ENCODE data around the gene SMG6. TPM values are rescaled to one million over a fixed set of nuclear protein-coding genes. Genes with fewer than 3 reads are reported as not detected.

The SMG6 gene
- total and polyA plus RNA-seq, 8 donors: 8.4 to 19.8 (median 12.1) TPM

DNA sequence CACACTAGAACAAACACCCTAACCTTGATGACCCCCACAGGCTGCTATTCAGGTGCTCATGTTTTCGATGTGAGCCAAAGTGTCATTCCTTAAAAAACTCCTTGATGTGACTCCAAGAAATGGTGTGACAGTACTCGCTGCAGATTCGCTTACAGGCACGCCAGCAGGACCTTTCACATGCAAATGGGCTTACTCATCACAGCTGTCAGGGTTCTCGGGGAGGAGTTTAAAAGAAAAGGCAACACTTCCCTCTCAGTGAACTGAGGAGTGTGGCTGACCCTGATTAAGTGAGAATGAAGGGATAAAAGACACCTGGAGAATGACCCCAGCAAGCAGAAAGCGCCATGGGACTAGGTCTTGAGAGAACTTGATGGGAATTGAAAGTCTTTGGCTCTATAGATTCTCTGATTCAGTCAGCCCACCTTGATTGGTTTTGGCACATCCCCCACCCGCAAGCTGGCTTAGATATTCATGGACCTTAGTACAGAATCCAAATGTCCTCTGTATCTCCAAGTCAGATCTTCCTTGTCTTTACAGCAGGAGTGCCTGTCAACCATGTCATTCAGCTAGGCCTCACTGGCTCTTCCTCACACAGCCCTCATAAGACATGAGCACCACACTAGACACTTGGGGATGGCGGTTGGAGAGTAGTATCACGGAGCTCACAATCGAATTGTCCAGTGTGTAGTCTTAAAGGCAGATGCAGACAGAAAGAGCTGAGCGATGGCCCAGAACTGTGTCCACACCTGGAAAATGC, 166.1 kb downstream of the SMG6 start:
- peak; percentile 82 to 93 (median 89) for ATAC-seq

DNA sequence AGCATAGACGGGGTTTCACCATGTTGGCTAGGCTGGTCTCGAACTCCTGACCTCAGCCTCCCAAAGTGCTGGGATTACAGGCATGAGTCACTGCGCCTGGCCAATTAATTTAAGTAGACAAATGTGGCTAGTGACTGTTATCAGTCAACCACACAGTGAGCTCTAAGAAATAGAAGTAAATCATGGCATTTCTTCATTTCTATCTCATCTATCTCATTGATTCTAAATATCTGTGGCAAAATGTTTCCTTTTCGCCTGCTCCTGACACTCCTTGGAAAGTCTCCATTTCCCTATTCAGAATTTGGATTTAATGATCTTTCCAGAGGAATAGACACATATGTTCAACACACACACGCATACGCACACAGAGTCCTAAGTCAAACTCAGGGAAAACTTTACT, 167.3 kb downstream of the SMG6 start:
- Histone ChIP-seq H3K4me1 (peaks cover 0 to 14% (median 0%) of the 10 kb centered on the region in 3 donors), H3K36me3 (no peaks in the 10 kb centered on the region), H3K27me3 (no peaks in the 10 kb centered on the region), H3K27ac (no peak overlapping the region), H3K9me3 (no peaks in the 10 kb centered on the region), H3K4me3 (no peak overlapping the region)
- DNase-seq: no peak
- no peak for ATAC-seq
- intact Hi-C loops (cut with DNase I): no loop called here
- 96 to 97% methylated on average over 6 of the region's 6 CpGs for WGBS, 2 donors
- FAIRE-seq: no peak
- TF ChIP-seq, protein P1, sequence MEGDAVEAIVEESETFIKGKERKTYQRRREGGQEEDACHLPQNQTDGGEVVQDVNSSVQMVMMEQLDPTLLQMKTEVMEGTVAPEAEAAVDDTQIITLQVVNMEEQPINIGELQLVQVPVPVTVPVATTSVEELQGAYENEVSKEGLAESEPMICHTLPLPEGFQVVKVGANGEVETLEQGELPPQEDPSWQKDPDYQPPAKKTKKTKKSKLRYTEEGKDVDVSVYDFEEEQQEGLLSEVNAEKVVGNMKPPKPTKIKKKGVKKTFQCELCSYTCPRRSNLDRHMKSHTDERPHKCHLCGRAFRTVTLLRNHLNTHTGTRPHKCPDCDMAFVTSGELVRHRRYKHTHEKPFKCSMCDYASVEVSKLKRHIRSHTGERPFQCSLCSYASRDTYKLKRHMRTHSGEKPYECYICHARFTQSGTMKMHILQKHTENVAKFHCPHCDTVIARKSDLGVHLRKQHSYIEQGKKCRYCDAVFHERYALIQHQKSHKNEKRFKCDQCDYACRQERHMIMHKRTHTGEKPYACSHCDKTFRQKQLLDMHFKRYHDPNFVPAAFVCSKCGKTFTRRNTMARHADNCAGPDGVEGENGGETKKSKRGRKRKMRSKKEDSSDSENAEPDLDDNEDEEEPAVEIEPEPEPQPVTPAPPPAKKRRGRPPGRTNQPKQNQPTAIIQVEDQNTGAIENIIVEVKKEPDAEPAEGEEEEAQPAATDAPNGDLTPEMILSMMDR (IDR thresholded peaks at IDR 0.05): no peak

More for the DNA sequence above, 166.1 kb downstream of the SMG6 start:
- no peak for FAIRE-seq
- Histone ChIP-seq H3K27ac (no peak overlapping the region), H3K9me3 (no peaks in the 10 kb centered on the region), H3K36me3 (no peaks in the 10 kb centered on the region), H3K4me1 (peaks cover 0 to 14% (median 0%) of the 10 kb centered on the region in 3 donors), H3K27me3 (no peaks in the 10 kb centered on the region), H3K4me3 (no peak overlapping the region)
- intact Hi-C loops (cut with DNase I): no loop called here
- DNase-seq: peak in 3 of 6 donors; percentile 28 to 34 (median 33)
- 73 to 79% methylated on average over 11 of the region's 11 CpGs for WGBS, 2 donors
- TF ChIP-seq, protein P1 (IDR thresholded peaks at IDR 0.05): no peak

DNA sequence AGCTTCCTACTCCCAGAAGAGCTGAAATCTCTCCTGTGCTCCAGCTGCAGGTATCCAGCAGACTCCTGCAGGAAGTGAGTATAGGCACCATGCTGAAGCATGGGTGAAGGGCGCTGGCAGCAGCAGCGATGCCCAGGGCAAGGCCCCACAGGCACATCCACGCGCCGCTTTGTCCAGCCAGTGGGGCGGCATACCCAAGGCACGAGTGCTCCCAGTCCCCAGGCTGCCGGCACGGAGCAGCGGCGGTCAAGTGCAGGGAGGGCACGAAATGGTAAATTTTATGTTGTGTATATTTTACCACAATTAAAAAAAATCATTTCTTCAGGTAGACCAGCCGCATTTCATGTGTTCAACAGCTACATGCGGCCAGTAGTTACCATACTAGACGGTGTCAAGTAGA, 175.6 kb downstream of the SMG6 start:
- no peak for ATAC-seq
- Histone ChIP-seq H3K4me1 (peaks cover 0 to 13% (median 0%) of the 10 kb centered on the region in 3 donors), H3K27me3 (no peaks in the 10 kb centered on the region), H3K36me3 (no peaks in the 10 kb centered on the region), H3K27ac (no peak overlapping the region), H3K9me3 (no peaks in the 10 kb centered on the region), H3K4me3 (no peak overlapping the region)
- WGBS, 2 donors: 97 to 98% methylated on average over 15 of the region's 15 CpGs
- TF ChIP-seq, protein P1 (IDR thresholded peaks at IDR 0.05): no peak
- DNase-seq: no peak
- intact Hi-C loops (cut with DNase I): no loop called here
- no peak for FAIRE-seq

DNA sequence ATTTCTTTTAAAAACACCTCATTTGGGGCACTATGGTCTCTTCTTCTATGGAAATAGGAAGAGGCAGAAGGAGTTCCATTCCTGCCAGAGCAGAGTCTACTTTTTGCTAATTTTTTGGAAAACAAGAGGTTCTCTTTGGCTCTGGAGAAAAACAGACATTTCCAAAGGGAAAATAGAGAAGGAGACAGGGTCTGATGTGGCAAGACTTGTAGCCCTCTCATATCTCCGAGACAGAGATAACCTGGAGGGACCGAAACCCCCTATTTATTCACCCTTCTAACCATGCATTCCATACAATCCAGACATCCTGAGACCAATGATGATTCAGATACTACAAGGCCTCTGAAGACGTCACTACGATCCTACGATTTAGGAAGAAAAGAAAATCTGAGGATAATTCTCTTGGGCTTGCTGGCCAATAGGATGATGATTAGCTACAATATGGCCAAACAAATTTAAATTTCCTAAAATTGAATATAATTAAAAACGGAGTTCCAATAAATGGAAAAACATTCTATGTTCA, 178.5 kb downstream of the SMG6 start:
- intact Hi-C loops (cut with DNase I): no loop called here
- 93 to 95% methylated on average over 6 of the region's 6 CpGs for WGBS, 2 donors
- TF ChIP-seq, protein P1 (IDR thresholded peaks at IDR 0.05): no peak
- DNase-seq (no peak), FAIRE-seq (no peak), ATAC-seq (no peak)
- no peak overlapping the region for H3K4me3 ChIP-seq
- no peaks in the 10 kb centered on the region for H3K36me3 ChIP-seq
- no peaks in the 10 kb centered on the region for H3K27me3 ChIP-seq
- no peak overlapping the region for H3K27ac ChIP-seq
- H3K4me1 ChIP-seq: peaks cover 0 to 18% (median 0%) of the 10 kb centered on the region in 3 donors
- no peaks in the 10 kb centered on the region for H3K9me3 ChIP-seq

DNA sequence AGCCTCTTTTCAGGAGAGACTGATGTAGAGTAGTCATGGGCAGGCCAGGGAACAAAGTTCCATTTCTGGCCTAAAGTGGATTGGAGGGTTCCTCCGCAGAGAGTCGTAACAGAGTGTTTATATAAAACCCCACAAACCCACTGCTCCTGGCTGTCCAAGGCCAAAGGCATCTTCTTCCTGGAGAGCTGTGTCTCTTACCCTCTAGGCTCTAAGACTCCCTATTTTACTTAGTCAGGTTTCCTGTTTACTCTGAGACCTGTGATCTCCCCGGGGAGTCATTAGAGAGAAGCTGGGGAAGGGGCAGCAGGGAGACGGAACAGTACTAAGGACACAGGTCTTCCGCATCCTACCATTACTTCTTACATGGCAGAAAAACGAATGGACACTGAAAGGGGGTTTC, 179.2 kb downstream of the SMG6 start:
- no peak for FAIRE-seq
- intact Hi-C loops (cut with DNase I): no loop called here
- WGBS, 2 donors: 81 to 82% methylated on average over 6 of the region's 6 CpGs

More for the DNA sequence above, 179.2 kb downstream of the SMG6 start:
- ATAC-seq (no peak), DNase-seq (no peak)
- no peak overlapping the region for H3K4me3 ChIP-seq
- H3K9me3 ChIP-seq: no peaks in the 10 kb centered on the region
- H3K4me1 ChIP-seq: peaks cover 0 to 18% (median 0%) of the 10 kb centered on the region in 3 donors
- TF ChIP-seq, protein P1 (IDR thresholded peaks at IDR 0.05): no peak
- no peaks in the 10 kb centered on the region for H3K27me3 ChIP-seq
- H3K36me3 ChIP-seq: no peaks in the 10 kb centered on the region
- H3K27ac ChIP-seq: peak overlapping the region in 1 of 4 donors; percentile 69
